NK-92 treated with Interleukin-12 subunit alpha and Interleukin-12 subunit beta, amount 100 ng/mL, for 24 hours (cell line): ENCODE results near the gene SNX5.

Experiments
- DNase-seq: peaks from one replicate; lab custom pipeline; 2025; lab: John Stamatoyannopoulos, UW

SNX5 gene

DNA sequence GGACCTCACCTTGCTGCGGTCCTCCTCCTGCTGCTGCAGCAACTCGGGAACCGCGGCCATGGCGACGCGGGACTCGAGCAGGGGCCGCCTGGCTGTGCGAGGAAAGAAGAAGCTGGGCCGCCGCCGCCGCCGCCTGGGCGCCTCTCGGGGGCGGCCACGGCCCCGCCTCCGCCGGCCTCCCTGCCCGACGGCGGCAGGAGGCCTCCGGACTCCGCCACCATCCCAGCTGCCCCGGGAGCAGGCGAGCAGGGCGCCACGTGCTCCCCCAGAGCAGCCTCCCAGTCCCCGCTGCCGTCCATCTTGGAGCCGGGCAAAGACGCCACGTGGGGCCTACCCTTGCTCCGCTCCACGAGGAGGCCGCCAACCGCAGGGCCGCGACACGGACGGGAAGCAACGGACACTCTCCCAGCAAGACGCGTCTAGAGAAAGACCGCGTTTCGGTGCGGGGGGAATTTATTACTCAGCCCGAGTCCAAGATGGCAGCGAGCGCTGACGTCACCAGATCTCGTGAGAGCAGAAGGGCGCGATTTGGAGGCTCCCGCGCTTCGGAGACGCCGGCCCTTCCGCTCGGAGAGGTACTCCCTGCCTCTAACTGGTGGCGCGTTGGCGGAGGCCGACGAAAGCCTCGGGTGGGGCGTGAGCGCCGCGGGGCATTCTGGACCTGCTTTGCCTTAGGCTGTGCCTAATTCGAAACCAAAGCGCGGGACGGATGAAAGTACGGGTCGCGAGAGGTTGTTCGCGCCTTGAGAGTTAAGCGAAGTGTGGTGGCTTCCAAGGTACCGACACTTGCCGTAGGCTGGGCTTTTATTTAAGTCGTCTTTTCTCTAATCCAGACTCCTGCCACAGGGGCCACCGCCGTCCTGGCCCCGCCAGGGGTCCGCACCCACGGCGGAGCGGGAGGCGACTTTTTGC lies at the start of gene SNX5, which contains the start of gene MGME1:
TSS of gene SNX5 (minus strand) at position 429 of the 912 bp plus-strand sequence. CDS start at position 60, 369 bp downstream.
TSS of gene MGME1 (plus strand) at position 653 of the 912 bp plus-strand sequence. CDS start 842 bp downstream, outside the sequence.
- peak; percentile 99 for DNase-seq

DNA sequence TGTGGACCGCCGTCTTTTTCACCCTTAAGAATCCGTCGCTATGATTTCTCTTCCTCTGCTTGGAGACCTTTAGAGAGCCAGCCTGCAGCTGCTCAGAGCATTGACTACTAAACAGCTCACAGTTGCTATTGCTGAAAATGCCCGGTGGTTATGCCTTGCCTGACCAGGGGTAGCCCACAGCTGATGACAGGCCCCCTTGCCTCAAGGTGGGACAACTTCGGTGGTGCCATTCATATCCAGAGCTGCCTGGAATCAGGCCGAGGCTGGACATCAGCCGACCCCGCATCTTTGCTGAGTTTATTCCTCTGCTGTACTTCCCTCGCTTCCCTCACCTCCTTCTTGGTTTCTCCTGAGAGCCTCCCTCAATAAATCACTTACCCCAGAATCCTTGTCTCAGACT lies 49.5 kb upstream of the SNX5 start:
- no peak for DNase-seq

DNA sequence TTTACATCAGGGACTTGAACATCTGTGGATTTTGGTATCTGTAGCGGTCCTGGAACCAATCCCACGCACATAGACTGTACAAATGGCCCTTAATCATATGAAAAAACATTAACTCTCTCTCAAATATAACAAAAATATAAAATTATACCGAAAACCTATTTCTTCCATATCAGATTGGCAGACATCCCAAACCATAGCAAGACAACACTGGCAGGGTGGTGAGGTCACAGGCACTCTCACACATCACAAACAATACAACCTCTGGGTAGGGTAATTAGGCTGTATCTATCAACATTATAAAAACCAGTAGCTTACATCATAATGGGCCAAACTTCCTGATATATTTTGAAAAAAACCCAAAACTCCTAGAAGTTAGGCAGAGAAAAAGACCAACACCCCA lies 48.2 kb upstream of the SNX5 start:
- DNase-seq: no peak

DNA sequence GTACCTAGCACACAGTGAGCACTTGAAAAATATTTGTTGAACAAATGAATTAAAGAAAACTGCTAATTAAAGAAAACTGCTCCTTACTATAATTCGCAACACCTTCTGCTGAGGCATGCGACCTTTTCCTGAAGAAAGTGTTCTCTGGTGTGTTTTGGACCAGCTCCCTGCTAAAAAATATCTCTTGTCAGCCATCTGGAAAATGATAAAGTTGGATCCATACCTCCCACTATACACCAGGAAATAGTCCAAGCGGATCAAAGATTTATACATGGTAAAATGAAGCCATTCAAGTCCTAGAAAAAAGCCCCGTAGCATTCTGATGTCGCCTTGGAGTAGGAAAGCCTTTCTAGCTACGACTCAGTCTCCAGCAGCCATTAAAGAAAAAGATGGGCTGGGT lies 45.8 kb upstream of the SNX5 start:
- no peak for DNase-seq

DNA sequence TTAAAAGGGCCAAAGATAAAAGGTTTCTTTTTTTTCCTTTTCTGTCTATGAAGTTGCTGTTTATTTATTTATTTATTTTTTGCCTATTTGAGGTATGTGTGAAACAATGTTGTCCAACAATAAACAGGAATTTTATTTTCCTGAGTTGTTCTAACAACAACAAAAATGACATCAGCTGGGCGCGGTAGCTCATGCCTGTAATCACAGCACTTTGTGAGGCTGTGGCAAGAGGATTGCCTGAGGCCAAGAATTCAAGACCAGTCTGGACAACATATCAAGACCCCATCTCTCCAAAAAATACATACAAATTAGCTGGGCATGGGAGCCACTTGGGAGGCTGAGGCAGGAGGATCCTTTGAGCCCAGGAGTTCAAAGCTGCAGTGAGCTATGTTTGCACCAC lies 44.3 kb upstream of the SNX5 start:
- no peak for DNase-seq

DNA sequence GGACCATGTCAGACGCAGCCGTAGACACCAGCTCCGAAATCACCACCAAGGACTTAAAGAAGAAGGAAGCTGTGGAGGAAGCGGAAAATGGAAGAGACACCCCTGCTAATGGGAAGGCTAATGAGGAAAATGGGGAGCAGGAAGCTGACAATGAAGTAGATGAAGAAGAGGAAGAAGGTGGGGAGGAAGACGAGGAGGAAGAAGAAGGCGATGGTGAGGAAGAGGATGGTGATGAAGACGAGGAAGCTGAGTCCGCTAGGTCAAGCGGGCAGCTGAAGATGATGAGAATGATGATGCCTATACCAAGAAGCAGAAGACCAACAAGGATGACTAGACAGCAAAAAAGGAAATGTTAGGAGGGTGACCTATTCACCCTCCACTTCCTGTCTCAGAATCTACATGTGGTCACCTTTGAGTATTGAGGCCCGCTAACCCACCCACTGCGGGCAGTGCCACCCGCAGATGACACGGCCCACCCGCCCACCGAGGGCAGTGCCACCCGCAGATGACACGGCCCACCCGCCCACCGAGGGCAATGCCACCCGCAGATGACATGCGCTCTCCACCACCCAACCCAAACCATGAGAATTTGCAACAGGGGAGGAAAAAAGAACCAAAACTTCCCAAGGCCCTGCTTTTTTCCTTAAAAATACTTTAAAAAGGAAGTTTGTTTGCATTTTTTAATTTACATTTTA lies 43.5 kb upstream of the SNX5 start:
- DNase-seq: no peak

DNA sequence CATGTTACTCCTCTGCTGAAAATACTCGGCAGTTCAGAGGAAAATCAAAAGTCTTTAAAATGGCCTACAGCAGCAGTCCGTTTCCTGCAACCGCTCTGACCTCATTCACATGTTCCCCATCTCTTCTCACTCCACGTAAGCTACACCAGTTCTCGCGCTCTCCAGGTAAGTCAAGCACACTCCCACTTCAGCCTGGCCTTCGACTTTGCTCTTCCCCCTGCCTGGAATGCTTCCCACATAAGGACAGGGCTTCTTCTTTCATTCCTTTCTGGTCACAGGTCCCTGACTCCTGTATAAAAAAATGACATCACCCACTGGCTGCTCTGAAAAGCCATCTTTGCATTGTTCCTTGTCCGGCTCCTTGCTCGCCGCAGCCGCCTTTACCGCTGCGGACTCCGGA lies 42.9 kb upstream of the SNX5 start:
- DNase-seq: no peak

DNA sequence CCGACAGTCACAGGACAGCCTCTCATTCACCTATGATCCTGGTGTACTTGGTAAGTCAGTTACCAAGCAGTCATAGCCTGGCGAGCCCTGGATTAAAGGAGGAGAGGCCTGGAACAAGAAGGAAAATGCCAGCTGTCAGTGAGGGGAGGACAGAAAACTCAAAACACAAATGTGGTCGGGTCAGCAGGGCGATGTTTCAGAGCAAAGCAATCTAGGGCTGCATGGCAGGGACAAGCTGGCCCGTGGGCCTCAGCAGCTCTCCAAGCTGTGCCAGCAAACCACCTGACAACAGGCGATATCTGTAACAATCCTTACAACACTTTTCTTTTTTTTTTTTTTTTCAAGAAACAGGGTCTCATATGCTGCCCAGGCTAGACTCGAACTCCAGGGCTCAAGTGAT lies 40.5 kb upstream of the SNX5 start:
- DNase-seq: no peak

DNA sequence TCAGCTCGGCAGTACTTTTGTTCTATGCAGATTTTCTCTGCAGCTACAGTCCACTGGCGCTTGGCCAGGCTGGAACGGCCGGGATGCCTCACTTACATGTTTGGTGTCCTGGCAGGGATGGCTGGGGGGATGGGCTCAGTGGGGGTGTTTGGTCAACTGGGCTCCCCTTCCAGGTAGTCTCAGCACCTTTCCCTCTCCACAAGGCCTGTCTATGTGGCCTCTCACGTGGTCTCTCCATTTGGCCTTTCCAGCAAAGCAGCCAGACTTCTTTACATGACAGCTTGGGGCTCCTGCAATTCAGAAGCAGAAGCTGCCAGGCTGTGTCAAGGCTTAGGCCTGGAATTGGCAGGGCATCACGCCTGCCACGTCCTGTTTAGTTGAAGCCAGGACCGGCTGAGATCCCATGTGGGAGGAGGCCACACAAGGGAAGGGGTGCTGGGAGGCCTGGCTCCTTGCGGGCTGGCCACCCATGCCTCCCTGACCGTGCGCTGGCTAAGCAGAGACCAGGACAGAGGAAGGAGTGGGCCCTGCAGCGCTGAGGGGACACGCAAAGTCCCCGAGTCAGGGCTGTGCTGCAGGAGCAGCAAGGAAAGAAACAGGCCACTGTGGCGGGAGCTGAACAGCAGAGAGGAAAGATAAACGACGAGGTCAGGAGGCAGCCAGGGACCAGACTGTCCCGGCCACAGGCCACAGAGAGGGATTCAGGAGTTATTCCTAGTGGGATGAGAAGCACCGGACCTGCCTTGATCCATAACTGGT lies 39.1 kb upstream of the SNX5 start:
- no peak for DNase-seq

DNA sequence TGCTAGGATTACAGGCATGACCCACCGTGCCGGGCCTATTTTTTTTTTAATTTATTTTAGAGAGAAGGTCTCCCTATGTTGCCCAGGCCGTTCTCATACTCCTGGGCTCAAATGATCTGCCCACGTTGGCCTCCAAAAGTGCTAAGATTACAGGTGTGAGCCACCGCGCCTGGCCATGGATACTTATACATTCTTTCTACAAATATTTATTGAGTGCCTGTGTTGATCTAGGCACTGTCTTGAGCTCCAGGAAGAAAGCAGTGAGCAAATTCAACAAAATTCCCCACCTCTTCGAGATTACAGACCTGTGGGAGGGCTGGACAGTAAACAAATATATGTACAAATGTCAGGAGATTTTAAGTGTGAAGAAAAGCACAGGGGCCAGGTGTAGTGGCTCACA lies 38.1 kb upstream of the SNX5 start:
- DNase-seq: no peak

DNA sequence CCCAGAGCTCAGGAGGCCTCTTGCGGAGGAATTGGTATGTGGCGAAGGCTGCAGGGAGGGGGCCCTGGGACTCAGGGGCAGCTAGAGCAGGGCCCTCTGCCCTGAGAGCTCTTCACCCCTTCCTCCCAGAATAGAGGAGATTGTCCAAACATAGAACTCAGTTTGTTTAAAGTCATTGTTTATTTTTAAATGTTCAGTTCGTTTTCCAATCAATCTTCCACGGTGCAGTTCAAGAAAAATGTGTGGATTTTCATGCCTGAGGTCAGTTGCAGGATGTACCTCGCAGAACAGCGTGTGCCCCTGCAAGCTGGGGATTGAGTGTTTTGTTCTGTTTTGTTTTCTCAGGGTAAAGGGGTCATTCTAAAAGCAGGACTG lies 37.4 kb upstream of the SNX5 start:
- no peak for DNase-seq

DNA sequence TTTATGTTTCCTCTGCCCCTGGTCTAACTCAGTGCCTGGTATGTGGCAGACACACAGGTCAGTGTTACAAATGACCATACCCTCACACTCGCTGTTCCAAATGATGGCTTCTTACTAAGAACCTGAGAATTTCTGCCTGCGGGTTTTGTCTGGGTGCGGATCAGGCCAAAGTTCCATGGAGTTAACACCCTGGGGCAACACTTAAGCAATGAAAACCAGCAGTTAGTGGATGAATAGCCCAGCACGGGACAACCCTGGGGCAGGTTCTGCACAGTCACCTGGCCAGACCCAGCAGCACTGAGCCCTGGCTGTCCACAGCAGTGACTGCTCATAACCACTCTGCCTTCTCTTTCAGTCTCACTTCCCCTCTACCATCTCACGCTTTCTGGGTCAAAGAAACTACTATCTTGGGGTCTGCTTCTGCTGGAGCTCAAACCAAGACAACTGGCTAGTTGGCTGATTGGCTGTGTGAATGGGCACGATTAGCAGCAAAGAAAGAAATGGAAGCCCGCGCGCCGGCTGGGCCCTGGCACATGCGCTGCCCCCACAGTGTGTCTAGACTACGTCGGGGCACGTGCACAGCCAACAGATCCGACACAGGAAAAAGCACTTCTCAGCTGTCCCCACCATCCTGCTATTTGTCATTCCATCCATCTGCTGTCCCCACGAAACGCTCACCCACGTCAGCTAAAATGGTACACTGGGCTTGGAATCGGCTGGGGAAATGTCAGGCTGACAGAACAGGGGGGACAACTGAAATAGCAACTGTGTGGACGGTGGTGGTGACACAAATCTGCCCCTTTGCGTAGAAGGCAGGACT lies 36.8 kb upstream of the SNX5 start:
- no peak for DNase-seq

DNA sequence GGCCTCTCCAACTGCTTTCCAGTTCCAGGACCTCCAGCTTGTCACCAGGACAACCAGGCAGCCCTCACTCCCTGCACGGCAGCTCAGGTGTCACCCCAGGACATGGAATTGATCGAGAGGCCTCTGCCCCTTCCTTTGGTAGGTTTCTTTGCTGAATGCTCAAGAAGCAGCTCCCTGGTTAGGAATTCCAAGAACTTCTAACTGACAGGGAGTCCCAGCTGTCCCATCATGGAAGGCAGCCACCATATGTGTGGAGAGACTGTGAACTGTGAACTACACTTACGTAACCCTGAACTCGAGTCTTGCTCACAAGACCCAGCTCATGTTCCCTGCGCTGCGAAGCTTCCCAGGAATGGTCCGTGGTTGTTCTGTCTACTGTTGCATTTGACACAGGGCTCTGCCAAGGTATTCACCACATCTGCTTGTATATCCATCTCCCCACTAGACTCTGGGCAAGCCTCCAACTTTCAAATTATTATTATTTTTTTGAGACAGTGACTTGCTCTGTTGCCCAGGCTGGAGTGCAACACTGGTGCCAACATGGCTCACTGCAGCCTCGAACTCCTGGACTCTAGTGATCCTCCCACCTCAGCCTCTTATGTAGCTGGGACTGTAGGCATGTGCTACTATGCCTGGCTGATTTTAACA lies 35.9 kb upstream of the SNX5 start:
- DNase-seq: no peak

DNA sequence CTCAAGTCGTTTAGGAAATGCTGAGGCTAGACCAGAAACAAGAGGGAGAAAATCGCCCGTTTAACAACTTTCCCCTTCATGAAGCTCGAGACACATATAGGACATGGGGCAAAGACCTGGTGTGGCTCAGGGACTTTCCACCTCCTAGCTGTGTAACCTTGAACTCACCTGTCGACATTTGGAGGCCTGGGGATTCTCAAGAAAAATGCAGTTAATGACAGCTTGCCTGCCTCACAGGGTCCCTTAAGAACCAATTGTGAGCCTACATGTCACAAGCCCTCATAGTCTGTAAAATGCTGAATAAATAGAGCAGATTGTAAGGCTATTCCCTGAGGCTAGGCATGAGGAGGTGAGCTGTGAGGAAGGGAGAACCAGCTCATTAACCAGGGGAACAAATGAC lies 35.3 kb upstream of the SNX5 start:
- no peak for DNase-seq

DNA sequence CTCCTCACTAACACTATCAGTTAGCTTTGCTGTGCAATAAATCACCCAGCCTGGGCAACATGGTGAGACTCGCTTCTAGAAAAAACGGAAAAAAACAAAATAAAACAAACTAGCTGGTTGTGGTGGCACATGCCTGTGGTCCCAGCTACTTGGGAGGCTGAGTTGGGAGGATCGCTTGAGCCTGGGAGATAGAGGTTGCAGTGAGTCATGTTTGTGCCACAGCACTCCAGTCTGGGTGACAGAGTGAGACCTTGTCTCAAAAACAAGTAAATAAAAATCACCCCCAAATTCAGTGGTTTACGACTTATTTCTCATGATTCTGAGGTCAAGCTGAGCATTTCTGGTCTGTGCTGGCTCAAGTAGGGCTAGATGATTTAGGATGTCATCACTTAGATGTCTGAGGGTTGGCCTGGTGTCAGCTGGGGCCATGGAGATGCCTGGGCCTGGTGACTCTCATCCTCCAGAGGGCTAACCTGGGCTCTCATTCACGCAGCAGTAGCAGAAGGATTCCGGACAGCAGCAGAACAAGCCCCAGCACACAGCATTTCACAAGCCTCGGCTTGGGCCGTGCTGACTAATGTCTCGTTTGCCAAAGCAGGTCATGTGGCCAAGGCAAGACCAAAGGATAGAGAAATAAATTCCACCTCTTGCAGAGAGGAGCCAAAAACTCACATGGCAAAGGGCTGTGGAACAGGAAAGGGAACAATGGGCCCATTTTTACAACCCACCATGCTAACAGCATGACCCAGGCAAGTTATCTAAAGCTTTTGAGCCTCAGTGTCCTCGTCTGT lies 32.7 kb upstream of the SNX5 start:
- DNase-seq: no peak

DNA sequence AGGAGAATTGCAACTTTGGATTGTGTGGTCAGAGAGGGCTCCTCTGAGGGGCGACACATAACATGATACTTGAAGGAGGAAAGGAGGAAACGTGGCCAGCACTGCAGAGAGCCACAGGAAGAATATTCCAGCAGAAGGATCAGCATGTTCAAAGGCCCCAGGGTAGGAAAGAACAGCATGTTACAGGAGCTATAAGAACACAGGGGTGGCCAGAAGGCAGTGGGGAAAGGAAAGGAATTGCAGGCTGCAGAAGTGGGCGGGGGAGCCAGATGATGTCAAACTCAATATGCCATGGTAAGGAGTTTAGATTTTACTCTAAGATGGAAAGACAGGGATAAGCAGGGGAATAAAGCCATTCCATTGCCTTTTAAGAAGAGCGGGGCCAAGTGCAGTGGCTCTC lies 31.0 kb upstream of the SNX5 start:
- no peak for DNase-seq

DNA sequence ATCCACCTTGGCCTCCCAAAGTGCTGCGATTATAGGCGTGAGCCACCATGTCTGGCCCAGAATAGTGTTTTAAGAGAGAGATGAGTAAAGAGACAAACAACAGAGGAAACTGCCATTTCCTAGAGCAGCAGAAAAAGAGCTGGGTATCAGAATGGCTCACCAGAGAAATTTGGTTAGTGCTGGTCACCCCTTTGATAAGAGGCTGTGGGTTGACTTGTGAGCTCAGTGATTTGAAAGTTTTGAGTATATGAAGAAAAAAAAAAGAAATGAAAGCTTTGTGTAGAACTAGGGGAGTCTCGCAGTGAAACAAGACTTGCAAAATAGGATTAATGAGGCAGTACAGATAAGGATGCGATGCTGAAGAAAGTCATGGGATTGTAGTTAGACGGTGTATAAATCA lies 29.9 kb upstream of the SNX5 start:
- no peak for DNase-seq

DNA sequence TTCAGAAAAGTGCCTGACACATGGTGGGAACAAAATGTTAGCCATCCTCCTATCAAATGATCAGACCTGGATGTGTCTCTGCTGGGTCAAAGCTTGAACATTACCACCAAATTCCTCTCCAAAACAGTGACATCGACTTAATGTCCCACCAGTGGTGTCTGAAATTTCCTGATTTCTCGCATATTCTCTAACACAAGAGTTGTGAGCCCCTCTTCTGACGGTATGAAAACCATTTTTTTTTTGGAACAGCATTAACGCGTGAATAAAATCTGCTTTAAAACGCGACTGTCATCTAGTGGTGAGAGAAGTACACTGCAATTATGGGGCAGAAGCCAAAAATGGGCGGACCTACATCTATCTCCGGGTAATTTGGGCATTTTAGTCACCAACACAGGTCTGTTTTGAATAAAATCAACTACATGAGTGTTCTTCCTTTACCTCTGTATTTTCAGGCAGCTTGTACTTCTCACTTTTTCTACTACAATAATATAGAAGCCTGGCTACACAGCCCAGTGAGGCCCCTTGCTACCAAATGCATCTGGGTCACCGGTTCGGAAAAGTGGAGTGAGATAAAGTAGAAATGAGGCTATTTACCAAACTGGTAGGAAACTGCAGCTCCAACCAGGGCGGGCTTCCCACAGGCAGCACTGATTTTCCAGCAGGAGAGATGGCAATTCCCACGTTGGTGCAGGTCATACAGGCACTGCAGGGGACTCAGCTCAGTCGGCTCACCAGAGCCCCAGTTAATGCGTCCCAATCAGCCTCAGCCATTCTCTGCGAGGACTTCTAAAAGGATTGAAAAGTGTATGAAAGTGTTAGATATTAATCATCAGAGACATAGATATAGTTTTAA lies 27.6 kb upstream of the SNX5 start:
- DNase-seq: no peak

DNA sequence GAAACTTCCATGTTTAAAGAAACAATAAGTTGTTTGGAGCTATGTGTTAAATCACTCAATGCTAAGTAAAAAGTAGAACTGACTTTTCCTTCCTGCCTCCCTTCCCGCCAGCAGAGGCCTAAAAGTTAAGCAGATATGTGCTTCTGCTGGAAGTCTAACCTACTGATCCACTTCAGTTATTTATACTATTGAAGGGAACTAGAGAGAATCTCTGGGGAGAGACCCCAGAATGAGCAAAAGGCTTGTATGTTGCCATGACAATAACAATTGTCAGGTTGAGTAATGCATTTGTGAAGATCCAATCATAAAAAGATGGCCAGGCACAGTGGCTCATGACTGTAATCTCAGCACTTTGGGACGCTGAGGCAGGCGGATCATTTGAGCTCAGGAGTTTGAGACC lies 25.0 kb upstream of the SNX5 start:
- DNase-seq: no peak
